Neural progenitor cell (in vitro differentiated cells): Measurements from ENCODE around the gene FAHD1.

ENCODE experiments used
- CTCF ChIP-seq: fragments of 200-600 bp; sonication (generic); IDR thresholded peaks from 2 replicates; pipeline ENCODE4 v1.5.1; 2017; ENCODE audit warnings: antibody characterized with exemption, mild to moderate bottlenecking
- EZH2phosphoT487 ChIP-seq: fragments of 200-600 bp; sonication (generic); IDR thresholded peaks from 2 replicates; pipeline ENCODE4 v1.6.1; 2017; ENCODE audit warnings: antibody characterized with exemption

- TF ChIP-seq CTCF (no peak), EZH2phosphoT487 (no peak)
Observed at GRCh38 chr16:1785846-1786170, 41.2 kb upstream of the FAHD1 start.
